HCT116 (cell line): Measurements from ENCODE around the gene CNNM4. TPM values are rescaled to one million over a fixed set of nuclear protein-coding genes. Genes with fewer than 3 reads are reported as not detected.

Source experiments
- ATAC-seq: fragments of 200-7000 bp; cut with Tn5 transposase; 2 replicates; pipeline ENCODE4 v1.9.1; 2020; ENCODE audit warnings: mild to moderate bottlenecking, moderate library complexity
- BruUV-seq: library from RNA; stranded (reverse); fragments of 400-500 nt; replicated peaks from 2 replicates; lab custom pipeline; 2021; lab: Mats Ljungman, UMichigan
- CTCF ChIA-PET: fragments of 300-600 bp; sonication (Branson Sonifier 250); formaldehyde crosslinking; loops from one replicate; lab custom pipeline; 2021; ENCODE audit warnings: antibody characterized with exemption; lab: Charles Lee
- POLR2A ChIA-PET: fragments of 300-600, 350-600 bp; sonication (Branson Sonifier 250); formaldehyde crosslinking; loops from one replicate; lab custom pipeline; 2021; ENCODE audit warnings: antibody characterized with exemption; lab: Charles Lee
- RAD21 ChIA-PET, 2 experiments: fragments of 300-600 bp; sonication (Branson Sonifier 250); formaldehyde crosslinking; loops; one replicate each; lab custom pipeline; 2023; ENCODE audit warnings: low total read pairs in 2 of 2; ENCODE audit not compliant: uncharacterized antibody in 2 of 2, unreplicated experiment in 2 of 2, low non-redundant PET in 1 of 2; lab: Charles Lee
- DNase-seq: peaks from one replicate; pipeline ENCODE4 v3.0.0-alpha.2; 2010; ENCODE audit warnings: low read depth, low spot score
- H2AFZ ChIP-seq: fragments of 200-600 bp; shearing (Covaris generic), sonication (generic); 2 replicates; pipeline ENCODE4 v1.6.1; 2017; ENCODE audit warnings: low read depth, mixed run types, mixed read lengths, antibody characterized with exemption, low read length; ENCODE audit not compliant: poor library complexity, severe bottlenecking
- H3K27ac ChIP-seq: 2 replicates; pipeline ENCODE4 v1.5.1; 2012; ENCODE audit warnings: low read depth, low read length
- H3K27me3 ChIP-seq: fragments of 200-600 bp; sonication (generic); 2 replicates; pipeline ENCODE4 v1.6.1; 2016; ENCODE audit warnings: mixed run types, low read length, mixed read lengths; ENCODE audit not compliant: insufficient read depth
- H3K36me3 ChIP-seq, 2 experiments: fragments of 200-500 bp in 1 of 2; fragments of 200-600 bp in 1 of 2; sonication (Bioruptor generic) in 1 of 2; sonication (generic) in 1 of 2; 2 replicates each; pipeline versions ENCODE4 v1.5.1 to v1.6.1; 2014 to 2016; ENCODE audit warnings: low read length in 2 of 2, inconsistent platforms in 1 of 2, mixed read lengths in 1 of 2, mixed run types in 1 of 2; ENCODE audit not compliant: insufficient read depth in 2 of 2, control insufficient read depth in 1 of 2
- H3K4me1 ChIP-seq, 2 experiments: fragments of 200-600 bp in 1 of 2; sonication (generic) in 1 of 2; 2 replicates each; pipeline versions ENCODE4 v1.5.1 to v1.6.1; 2012 to 2017; ENCODE audit warnings: low read length in 2 of 2, inconsistent platforms in 1 of 2, mild to moderate bottlenecking in 1 of 2, mixed read lengths in 1 of 2, mixed run types in 1 of 2, moderate library complexity in 1 of 2; ENCODE audit not compliant: insufficient read depth in 2 of 2, control insufficient read depth in 1 of 2
- H3K4me2 ChIP-seq: fragments of 200-600 bp; sonication (generic); 2 replicates; pipeline ENCODE4 v1.6.1; 2017; ENCODE audit warnings: mixed run types, low read length, mixed read lengths
- H3K4me3 ChIP-seq, 2 experiments: fragments of 200-600 bp in 1 of 2; sonication (generic) in 1 of 2; replicated peaks in 1 of 2; 2 replicates each; pipeline ENCODE4 v1.5.1; 2011 to 2016; ENCODE audit warnings: low read length in 2 of 2, control low read depth in 1 of 2, low read depth in 1 of 2, mild to moderate bottlenecking in 1 of 2, mixed read lengths in 1 of 2, mixed run types in 1 of 2
- H3K79me2 ChIP-seq: fragments of 200-600 bp; sonication (generic); 2 replicates; pipeline ENCODE4 v1.6.1; 2017; ENCODE audit warnings: mild to moderate bottlenecking, mixed run types, low read length, moderate library complexity, mixed read lengths; ENCODE audit not compliant: insufficient read depth
- H3K9ac ChIP-seq: fragments of 200-600 bp; sonication (generic); 2 replicates; pipeline ENCODE4 v1.6.1; 2016; ENCODE audit warnings: low read length, mixed read lengths
- H3K9me2 ChIP-seq: fragments of 200-600 bp; sonication (generic), shearing (Covaris generic); 2 replicates; pipeline ENCODE4 v1.6.1; 2017; ENCODE audit warnings: mixed run types, mild to moderate bottlenecking, moderate library complexity; ENCODE audit not compliant: insufficient read depth
- H3K9me3 ChIP-seq, 2 experiments: fragments of 200-500 bp in 1 of 2; fragments of 200-600 bp in 1 of 2; sonication (Bioruptor generic) in 1 of 2; sonication (generic) in 1 of 2; 2 replicates each; pipeline ENCODE4 v1.6.1; 2014 to 2017; ENCODE audit warnings: low read length in 2 of 2, mixed read lengths in 2 of 2, inconsistent platforms in 1 of 2, low read depth in 1 of 2, mild to moderate bottlenecking in 1 of 2, mixed run types in 1 of 2, moderate library complexity in 1 of 2; ENCODE audit not compliant: control insufficient read depth in 1 of 2, insufficient read depth in 1 of 2
- H4K20me1 ChIP-seq: fragments of 200-600 bp; sonication (generic), shearing (Covaris generic); 2 replicates; pipeline ENCODE4 v1.6.1; 2017; ENCODE audit warnings: mixed run types, mild to moderate bottlenecking, moderate library complexity; ENCODE audit not compliant: insufficient read depth
- ATF3 ChIP-seq: IDR thresholded peaks from 2 replicates; pipeline ENCODE4 v1.6.1; 2012
- YY1 ChIP-seq: IDR thresholded peaks from 2 replicates; pipeline ENCODE4 v1.6.1; 2011; ENCODE audit warnings: low read length, low read depth, moderate library complexity, mild to moderate bottlenecking; ENCODE audit not compliant: insufficient replicate concordance; ENCODE audit errors: extremely low read depth
- intact Hi-C: fragments of 100-400 bp; cut with micrococcal nuclease; formaldehyde crosslinking; loops from 2 replicates; pipeline ENCODE4 v1.10.0; 2022
- total RNA-seq: library from RNA; stranded (reverse); gene quantifications from one replicate; pipeline ENCODE4 v1.2.1, GENCODE V29; 2021; ENCODE audit not compliant: unreplicated experiment
- TF ChIP-seq, protein P1 (sequence below): IDR thresholded peaks from 2 replicates; pipeline ENCODE4 v1.6.1; 2012; ENCODE audit warnings: low read depth

CNNM4 gene
- total RNA-seq, 1 experiment from 2014 or later: 7.9 TPM

DNA sequence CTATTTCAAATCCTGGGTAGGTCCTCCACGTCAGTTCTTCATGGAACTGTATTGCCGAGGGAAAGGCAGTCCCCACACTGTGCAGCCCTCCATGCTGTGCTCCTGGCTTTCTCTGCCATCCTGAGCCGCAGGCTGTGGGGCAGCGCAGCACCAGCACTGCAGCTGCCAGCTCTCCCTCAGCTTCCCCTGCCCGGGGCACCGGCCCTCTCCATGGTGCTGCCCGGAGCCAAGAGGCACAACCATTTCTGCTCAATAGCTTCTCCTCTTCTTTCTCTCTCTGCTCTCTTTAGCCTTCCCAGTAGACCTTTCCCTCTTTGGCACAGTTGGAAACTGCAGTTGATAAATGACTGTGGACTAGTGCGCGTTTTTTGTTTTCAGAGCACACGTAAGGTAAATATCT, 71.0 kb downstream of the CNNM4 start:
- CTCF ChIA-PET: no interaction called here
- no peaks in the 10 kb centered on the region for H3K9me2 ChIP-seq
- no peaks in the 10 kb centered on the region for H3K9me3 ChIP-seq
- RAD21 ChIA-PET: no interaction called here
- no peak overlapping the region for H3K27ac ChIP-seq
- ATAC-seq: no peak
- H2AFZ ChIP-seq: no peak overlapping the region
- no peak overlapping the region for H3K4me2 ChIP-seq
- no peak overlapping the region for H3K4me3 ChIP-seq
- no peak overlapping the region for H3K9ac ChIP-seq
- no peaks in the 10 kb centered on the region for H3K27me3 ChIP-seq
- no peaks in the 10 kb centered on the region for H4K20me1 ChIP-seq
- no peak for DNase-seq
- no peak for TF ChIP-seq ATF3
- TF ChIP-seq, protein P1, sequence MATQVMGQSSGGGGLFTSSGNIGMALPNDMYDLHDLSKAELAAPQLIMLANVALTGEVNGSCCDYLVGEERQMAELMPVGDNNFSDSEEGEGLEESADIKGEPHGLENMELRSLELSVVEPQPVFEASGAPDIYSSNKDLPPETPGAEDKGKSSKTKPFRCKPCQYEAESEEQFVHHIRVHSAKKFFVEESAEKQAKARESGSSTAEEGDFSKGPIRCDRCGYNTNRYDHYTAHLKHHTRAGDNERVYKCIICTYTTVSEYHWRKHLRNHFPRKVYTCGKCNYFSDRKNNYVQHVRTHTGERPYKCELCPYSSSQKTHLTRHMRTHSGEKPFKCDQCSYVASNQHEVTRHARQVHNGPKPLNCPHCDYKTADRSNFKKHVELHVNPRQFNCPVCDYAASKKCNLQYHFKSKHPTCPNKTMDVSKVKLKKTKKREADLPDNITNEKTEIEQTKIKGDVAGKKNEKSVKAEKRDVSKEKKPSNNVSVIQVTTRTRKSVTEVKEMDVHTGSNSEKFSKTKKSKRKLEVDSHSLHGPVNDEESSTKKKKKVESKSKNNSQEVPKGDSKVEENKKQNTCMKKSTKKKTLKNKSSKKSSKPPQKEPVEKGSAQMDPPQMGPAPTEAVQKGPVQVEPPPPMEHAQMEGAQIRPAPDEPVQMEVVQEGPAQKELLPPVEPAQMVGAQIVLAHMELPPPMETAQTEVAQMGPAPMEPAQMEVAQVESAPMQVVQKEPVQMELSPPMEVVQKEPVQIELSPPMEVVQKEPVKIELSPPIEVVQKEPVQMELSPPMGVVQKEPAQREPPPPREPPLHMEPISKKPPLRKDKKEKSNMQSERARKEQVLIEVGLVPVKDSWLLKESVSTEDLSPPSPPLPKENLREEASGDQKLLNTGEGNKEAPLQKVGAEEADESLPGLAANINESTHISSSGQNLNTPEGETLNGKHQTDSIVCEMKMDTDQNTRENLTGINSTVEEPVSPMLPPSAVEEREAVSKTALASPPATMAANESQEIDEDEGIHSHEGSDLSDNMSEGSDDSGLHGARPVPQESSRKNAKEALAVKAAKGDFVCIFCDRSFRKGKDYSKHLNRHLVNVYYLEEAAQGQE: peak; percentile 40
- intact Hi-C loops: no loop called here
- H3K36me3 ChIP-seq: peaks cover 32 to 39% of the 10 kb centered on the region in 2 experiments; a peak in 3 of 4 replicates
- H3K4me1 ChIP-seq: peaks cover 0 to 12% of the 10 kb centered on the region in 2 experiments; a peak in 2 of 4 replicates
- POLR2A ChIA-PET: no interaction called here
- no TSS peak for BruUV-seq
- no peaks in the 10 kb centered on the region for H3K79me2 ChIP-seq

GRCh38 chr2:96832408-96832753, 71.7 kb downstream of the CNNM4 start:
- peak overlapping the region; percentile 14; the same call in 1 of the 2 replicates for H3K4me2 ChIP-seq
- H3K4me1 ChIP-seq: peaks cover 0 to 12% of the 10 kb centered on the region in 2 experiments; a peak in 2 of 4 replicates
- ATAC-seq (peak; percentile 21; the same call in 1 of the 2 replicates), DNase-seq (no peak)
- H3K9me3 ChIP-seq: no peaks in the 10 kb centered on the region
- no TSS peak for BruUV-seq
- H3K4me3 ChIP-seq: no peak overlapping the region
- RAD21 ChIA-PET: no interaction called here
- H3K36me3 ChIP-seq: peaks cover 32 to 41% of the 10 kb centered on the region in 2 experiments; a peak in 3 of 4 replicates
- H4K20me1 ChIP-seq: no peaks in the 10 kb centered on the region
- H3K79me2 ChIP-seq: no peaks in the 10 kb centered on the region
- H3K27me3 ChIP-seq: no peaks in the 10 kb centered on the region
- no peaks in the 10 kb centered on the region for H3K9me2 ChIP-seq
- H2AFZ ChIP-seq: no peak overlapping the region
- intact Hi-C loops: no loop called here
- H3K27ac ChIP-seq: no peak overlapping the region
- no peak for TF ChIP-seq YY1
- POLR2A ChIA-PET: no interaction called here
- CTCF ChIA-PET: no interaction called here
- no peak overlapping the region for H3K9ac ChIP-seq
